ENCODE measurements around the gene RPS19BP1.

DNA sequence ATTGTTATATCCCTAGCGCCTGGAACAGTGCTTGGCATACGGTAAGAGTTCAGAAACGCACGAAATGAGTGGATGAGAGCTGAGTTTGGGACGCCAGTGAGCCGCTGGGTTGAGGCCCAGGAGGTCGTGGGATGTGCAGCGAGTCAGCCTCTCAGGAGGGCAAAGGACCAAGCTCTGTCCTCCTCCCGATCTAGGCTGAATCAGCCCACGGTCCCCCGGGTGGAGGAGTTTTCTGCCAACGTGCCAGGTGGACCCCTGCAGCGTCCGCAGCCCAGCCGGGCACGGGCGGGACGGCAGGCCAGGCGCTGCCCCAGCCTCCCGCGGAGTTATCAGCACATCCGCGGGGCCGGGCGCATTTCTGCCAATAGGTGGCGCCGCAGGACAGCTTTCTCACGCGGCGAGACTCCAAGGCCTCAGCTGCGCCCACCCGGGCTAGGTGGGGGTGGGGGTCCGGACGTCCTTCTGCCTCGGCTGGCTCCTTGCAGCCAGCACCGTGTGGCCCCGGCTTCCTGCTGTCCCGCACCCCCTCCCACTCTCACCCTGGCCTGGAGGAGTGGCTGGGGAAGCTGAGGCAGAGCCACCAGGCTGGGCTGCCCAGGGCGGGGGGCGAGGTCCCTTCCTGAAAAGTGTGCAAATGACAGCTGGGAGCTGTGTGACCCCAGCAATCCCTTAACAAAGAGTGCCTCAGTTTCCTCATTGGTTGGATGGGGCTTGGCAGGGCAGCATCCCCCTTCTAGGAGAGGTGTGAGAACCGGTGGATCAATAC is 2.2 kb upstream of the RPS19BP1 start:
- no peak for TF ChIP-seq POLR2A (IDR thresholded peaks at IDR 0.05)
- TF ChIP-seq, protein P1, sequence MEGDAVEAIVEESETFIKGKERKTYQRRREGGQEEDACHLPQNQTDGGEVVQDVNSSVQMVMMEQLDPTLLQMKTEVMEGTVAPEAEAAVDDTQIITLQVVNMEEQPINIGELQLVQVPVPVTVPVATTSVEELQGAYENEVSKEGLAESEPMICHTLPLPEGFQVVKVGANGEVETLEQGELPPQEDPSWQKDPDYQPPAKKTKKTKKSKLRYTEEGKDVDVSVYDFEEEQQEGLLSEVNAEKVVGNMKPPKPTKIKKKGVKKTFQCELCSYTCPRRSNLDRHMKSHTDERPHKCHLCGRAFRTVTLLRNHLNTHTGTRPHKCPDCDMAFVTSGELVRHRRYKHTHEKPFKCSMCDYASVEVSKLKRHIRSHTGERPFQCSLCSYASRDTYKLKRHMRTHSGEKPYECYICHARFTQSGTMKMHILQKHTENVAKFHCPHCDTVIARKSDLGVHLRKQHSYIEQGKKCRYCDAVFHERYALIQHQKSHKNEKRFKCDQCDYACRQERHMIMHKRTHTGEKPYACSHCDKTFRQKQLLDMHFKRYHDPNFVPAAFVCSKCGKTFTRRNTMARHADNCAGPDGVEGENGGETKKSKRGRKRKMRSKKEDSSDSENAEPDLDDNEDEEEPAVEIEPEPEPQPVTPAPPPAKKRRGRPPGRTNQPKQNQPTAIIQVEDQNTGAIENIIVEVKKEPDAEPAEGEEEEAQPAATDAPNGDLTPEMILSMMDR (IDR thresholded peaks at IDR 0.05), result peak; percentile 91 to 95 (median 94)
